Measurements from ENCODE around the gene TCF4. TPM values are rescaled to one million over a fixed set of nuclear protein-coding genes. Genes with fewer than 3 reads are reported as not detected.
A peak's percentile ranks its signal among the peaks of the same experiment; 100 is the strongest.

Gene TCF4
- polyA plus RNA-seq, 1 of the 3 experiments (the other 2 are of a cell fraction): 39.1 TPM

DNA sequence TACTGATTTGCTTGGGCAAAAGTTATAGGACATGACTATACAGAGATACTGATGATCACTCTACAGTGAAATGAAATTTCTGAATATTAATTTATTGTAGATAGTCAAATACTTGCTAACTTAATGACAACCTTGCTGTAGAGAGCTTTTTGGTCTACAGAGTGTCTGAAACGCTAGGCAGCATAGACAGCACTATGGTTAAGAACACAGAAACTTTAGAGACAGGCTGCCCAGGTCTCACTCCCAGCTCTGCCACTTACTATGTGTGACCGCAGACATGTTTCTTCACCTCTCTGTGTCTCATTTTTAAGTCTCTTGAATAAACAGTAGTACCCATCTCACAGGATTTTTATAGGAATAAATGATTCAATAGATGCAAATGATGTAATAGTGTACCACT, 247.0 kb downstream of the TCF4 start:
- Histone ChIP-seq H3K4me1 (ENCODE audit: control insufficient read depth in 1 of 2, insufficient read depth in 2 of 2, low read depth in 1 of 2, low read length in 1 of 2) (peaks cover 40 to 45% of the 10 kb centered on the region in 2 experiments), H4K20me1 (ENCODE audit: insufficient read depth) (no peaks in the 10 kb centered on the region), H3K27me3 (ENCODE audit: insufficient read depth) (no peaks in the 10 kb centered on the region), H3K4me3 (ENCODE audit: low read depth in 2 of 2, low read length in 1 of 2) (no peak overlapping the region), H3K9me3 (no peaks in the 10 kb centered on the region), H2AFZ (ENCODE audit: low read depth) (no peak overlapping the region), H3K27ac (ENCODE audit: low read depth in 2 of 2, low read length in 1 of 2) (peak overlapping the region in 1 of 2 experiments; percentile 98; a peak in 2 of 4 replicates), H3K4me2 (no peak overlapping the region), H3K36me3 (replicated peaks in 1 of 2; ENCODE audit: control insufficient read depth in 1 of 2, insufficient read depth in 2 of 2, low read length in 1 of 2) (peaks cover 4 to 7% of the 10 kb centered on the region in 2 experiments), H3K9ac (no peak overlapping the region), H3F3A (replicated peaks; ENCODE audit: insufficient read depth) (peaks cover 35% of the 10 kb centered on the region), H3K9me2 (no peaks in the 10 kb centered on the region), H3K79me2 (ENCODE audit: insufficient read depth) (peaks cover 37% of the 10 kb centered on the region)
- TF ChIP-seq USF1 (IDR thresholded peaks at IDR 0.05; ENCODE audit: borderline replicate concordance, low read depth) (no peak), ELF1 (IDR thresholded peaks at IDR 0.05) (no peak), FOXJ3 (CRISPR knock-in tag; IDR thresholded peaks at IDR 0.05) (no peak), RAD21 (IDR thresholded peaks at IDR 0.05; ENCODE audit: low read length) (no peak)
- CTCF ChIA-PET: interaction anchor here (0.6 to 4.9 kb wide), 7 partner anchors 18 to 1236 kb away, joined by 3 to 31 read pairs (median 3); no protein-coding TSS in a partner anchor
- 97% methylated on average over 2 of the region's 2 CpGs for WGBS (ENCODE audit: low lambda C conversion rate)
- DNase-seq: no peak
- POLR2A ChIA-PET: no interaction called here

- peaks cover 33% of the 10 kb centered on the region for H3K79me2 ChIP-seq (ENCODE audit: insufficient read depth)
- H3K4me3 ChIP-seq (ENCODE audit: low read depth in 2 of 2, low read length in 1 of 2): no peak overlapping the region
- no peak for DNase-seq
- H2AFZ ChIP-seq (ENCODE audit: low read depth): no peak overlapping the region
- H3K9me2 ChIP-seq: no peaks in the 10 kb centered on the region
- peaks cover 4 to 7% of the 10 kb centered on the region in 2 experiments for H3K36me3 ChIP-seq (replicated peaks in 1 of 2; ENCODE audit: control insufficient read depth in 1 of 2, insufficient read depth in 2 of 2, low read length in 1 of 2)
- no peak overlapping the region for H3K4me2 ChIP-seq
- peak overlapping the region; percentile 82 to 98; a peak in 3 of 4 replicates for H3K27ac ChIP-seq (ENCODE audit: low read depth in 2 of 2, low read length in 1 of 2)
- no peak overlapping the region for H3K9ac ChIP-seq
- no peaks in the 10 kb centered on the region for H4K20me1 ChIP-seq (ENCODE audit: insufficient read depth)
- H3F3A ChIP-seq (replicated peaks; ENCODE audit: insufficient read depth): peaks cover 35% of the 10 kb centered on the region
- H3K4me1 ChIP-seq (ENCODE audit: control insufficient read depth in 1 of 2, insufficient read depth in 2 of 2, low read depth in 1 of 2, low read length in 1 of 2): peaks cover 47 to 50% of the 10 kb centered on the region in 2 experiments
- no peaks in the 10 kb centered on the region for H3K9me3 ChIP-seq
- ChIA-PET CTCF (interaction anchor here (0.8 to 4.2 kb wide), 5 partner anchors 17 to 1237 kb away, joined by 3 to 16 read pairs (median 3); no protein-coding TSS in a partner anchor), POLR2A (interaction anchor here (0.8 kb wide), 2 partner anchors 18 to 62 kb away, joined by 3 read pairs; no protein-coding TSS in a partner anchor)
- no peak for TF ChIP-seq RAD21 (IDR thresholded peaks at IDR 0.05; ENCODE audit: low read length)
- peak; percentile 57; the same call in 1 of the 2 replicates for TF ChIP-seq GATA2 (CRISPR knock-in tag; IDR thresholded peaks at IDR 0.05)
- no peaks in the 10 kb centered on the region for H3K27me3 ChIP-seq (ENCODE audit: insufficient read depth)
- WGBS (ENCODE audit: low lambda C conversion rate): 57% methylated on average over 7 of the region's 7 CpGs
Measured at GRCh38 chr18:55339990-55340389, 248.0 kb downstream of the TCF4 start.

GRCh38 chr18:55338978-55339650, 248.9 kb downstream of the TCF4 start:
- peak overlapping the region; percentile 57; the same call in 1 of the 2 replicates for H3K9ac ChIP-seq
- H4K20me1 ChIP-seq (ENCODE audit: insufficient read depth): no peaks in the 10 kb centered on the region
- CTCF ChIA-PET: interaction anchor here (0.6 to 3.4 kb wide), 3 partner anchors 8 to 104 kb away, joined by 3 to 26 read pairs (median 3); no protein-coding TSS in a partner anchor
- peak overlapping the region; percentile 22; the same call in 1 of the 2 replicates for H2AFZ ChIP-seq (ENCODE audit: low read depth)
- H3K9me3 ChIP-seq: no peaks in the 10 kb centered on the region
- peak overlapping the region; percentile 9 to 53; a peak in 1 of 4 replicates for H3K4me3 ChIP-seq (ENCODE audit: low read depth in 2 of 2, low read length in 1 of 2)
- H3K4me1 ChIP-seq (ENCODE audit: control insufficient read depth in 1 of 2, insufficient read depth in 2 of 2, low read depth in 1 of 2, low read length in 1 of 2): peaks cover 44 to 50% of the 10 kb centered on the region in 2 experiments
- H3K79me2 ChIP-seq (ENCODE audit: insufficient read depth): peaks cover 33% of the 10 kb centered on the region
- H3F3A ChIP-seq (replicated peaks; ENCODE audit: insufficient read depth): peaks cover 29% of the 10 kb centered on the region
- POLR2A ChIA-PET: interaction anchor here (0.8 to 1.0 kb wide), 2 partner anchors 17 to 21 kb away, joined by 3 read pairs; no protein-coding TSS in a partner anchor
- no peaks in the 10 kb centered on the region for H3K9me2 ChIP-seq
- H3K4me2 ChIP-seq: peak overlapping the region; percentile 86
- peak overlapping the region; percentile 82 to 98 for H3K27ac ChIP-seq (ENCODE audit: low read depth in 2 of 2, low read length in 1 of 2)
- DNase-seq: no peak
- peaks cover 2 to 5% of the 10 kb centered on the region in 2 experiments for H3K36me3 ChIP-seq (replicated peaks in 1 of 2; ENCODE audit: control insufficient read depth in 1 of 2, insufficient read depth in 2 of 2, low read length in 1 of 2)
- no peaks in the 10 kb centered on the region for H3K27me3 ChIP-seq (ENCODE audit: insufficient read depth)
- WGBS (ENCODE audit: low lambda C conversion rate): 28% methylated on average over 8 of the region's 8 CpGs
- TF ChIP-seq RAD21 (IDR thresholded peaks at IDR 0.05; ENCODE audit: low read length) (peak; percentile 54), NFIC (IDR thresholded peaks at IDR 0.05; ENCODE audit: borderline replicate concordance) (no peak), TEAD4 (IDR thresholded peaks at IDR 0.05; ENCODE audit: borderline replicate concordance, insufficient read depth) (no peak), CHD2 (IDR thresholded peaks at IDR 0.05; ENCODE audit: low read length, partially characterized antibody) (no peak), GATA2 (CRISPR knock-in tag; IDR thresholded peaks at IDR 0.05) (0 out of 2 replicates have a peak, but pooled peaks have one; percentile 4), TCF12 (IDR thresholded peaks at IDR 0.05) (no peak), RFX5 (IDR thresholded peaks at IDR 0.05; ENCODE audit: low read length) (no peak), FOSL2 (IDR thresholded peaks at IDR 0.05; ENCODE audit: borderline replicate concordance, low read depth) (no peak), EP300 (IDR thresholded peaks at IDR 0.05; ENCODE audit: borderline replicate concordance in 1 of 2, low read depth in 1 of 2, low read length in 1 of 2) (peak in 1 of 2 experiments; percentile 77; a peak in 1 of 4 replicates), SMC3 (IDR thresholded peaks at IDR 0.05; ENCODE audit: low read depth, low read length) (peak; percentile 35), MEF2A (IDR thresholded peaks at IDR 0.05; ENCODE audit: borderline replicate concordance, low read depth) (no peak), ZBTB33 (IDR thresholded peaks at IDR 0.05; ENCODE audit: borderline replicate concordance, low read depth) (no peak), GABPA (IDR thresholded peaks at IDR 0.05; ENCODE audit: low read depth) (no peak)
